Pancreas (tissue), 10 donors: ENCODE measurements around the gene NEUROG1. TPM values are rescaled to one million over a fixed set of nuclear protein-coding genes. Genes with fewer than 3 reads are reported as not detected.

Source experiments
- ATAC-seq, 4 donors: fragments of 200-7000 bp; cut with Tn5 transposase; one replicate each; pipeline versions ENCODE4 v1.8.0 to v1.9.1; 2020; ENCODE audit warnings: mild to moderate bottlenecking in 4 of 4, moderate library complexity in 4 of 4
- DNase-seq, 6 donors: peaks; one replicate each; pipeline ENCODE4 v3.0.0-alpha.2; 2020
- FAIRE-seq: peaks from 2 replicates; lab custom pipeline; 2012; peaks lifted over from hg19 to GRCh38; lab: Jason Lieb, UNC
- H3K27ac ChIP-seq, 4 donors: fragments of 200-600 bp; sonication (generic); 1 replicate in 3 of 4; 2 replicates in 1 of 4; pipeline versions ENCODE4 v1.5.0 to v1.8.0; 2020
- H3K27me3 ChIP-seq, 4 donors: fragments of 200-600 bp; one replicate each; pipeline ENCODE4 v1.8.0; 2021
- H3K36me3 ChIP-seq, 3 donors: fragments of 200-600 bp; sonication (generic) in 1 of 3; one replicate each; pipeline versions ENCODE4 v1.5.0 to v1.8.0; 2020 to 2021
- H3K4me1 ChIP-seq, 3 donors: fragments of 200-600 bp; one replicate each; pipeline ENCODE4 v1.8.0; 2021
- H3K4me3 ChIP-seq, 4 donors: fragments of 200-600 bp; sonication (generic) in 2 of 4; one replicate each; pipeline versions ENCODE4 v1.5.0 to v1.8.0; 2020 to 2021
- H3K9me3 ChIP-seq, 4 donors: fragments of 200-600 bp; one replicate each; pipeline ENCODE4 v1.8.0; 2021
- WGBS, 2 donors: extraction: QIAGEN DNeasy Blood & Tissue Kit; methylation state at CpG; one replicate each; pipeline ENCODE4 v1.1.7; 2013; 5-methylcytosine and 5-hydroxymethylcytosine counted together
- intact Hi-C, 3 donors: fragments of 100-400 bp; cut with DNase I; formaldehyde crosslinking; loops; one replicate each; pipeline versions ENCODE4 v1.11.1 to v1.14.2; 2022
- polyA plus RNA-seq, 2 donors: library from polyadenylated mRNA; stranded (reverse); fragments of 200-250 nt; gene quantifications; one replicate each; pipeline ENCODE4 v1.2.3, GENCODE V29; 2013
- total RNA-seq, 6 donors: library from RNA; stranded (reverse); fragmentation: NEBNext Ultra II Directional in 4 of 6; extraction: Animal tissue kit (Norgen Biotek cat#: 25700) in 4 of 6; gene quantifications; one replicate each; pipeline versions ENCODE4 v1.2.1 to v1.2.4, GENCODE V29; 2021 to 2023
- TF ChIP-seq, protein P1 (sequence below), 4 donors: fragments of 200-600 bp; sonication (generic) in 3 of 4; IDR thresholded peaks; one replicate each; pipeline versions ENCODE4 v1.5.0 to v1.8.0; 2021; ENCODE audit warnings: antibody characterized with exemption in 4 of 4
- donor health status: healthy with polysubstance abuse.
- donor health status: DM: no; HTN: no; CAD: no; lungs with moderate emphysema.
- donor health status: DM: no; HTN: no; CAD: no.
- donor health status: control.
- donor health status: control.
- donor health status: Bipolar disorder and iron deficiency.
- donor health status: DM: yes; HTN: yes; CAD: no.
- donor health status: DM: no; HTN: no; CAD: no.
- donor health status: DM: no; HTN: no; CAD: no.
- donor health status: DM: yes; HTN: yes; CAD: no.

NEUROG1 gene
- total and polyA plus RNA-seq, 8 donors: not detected

DNA sequence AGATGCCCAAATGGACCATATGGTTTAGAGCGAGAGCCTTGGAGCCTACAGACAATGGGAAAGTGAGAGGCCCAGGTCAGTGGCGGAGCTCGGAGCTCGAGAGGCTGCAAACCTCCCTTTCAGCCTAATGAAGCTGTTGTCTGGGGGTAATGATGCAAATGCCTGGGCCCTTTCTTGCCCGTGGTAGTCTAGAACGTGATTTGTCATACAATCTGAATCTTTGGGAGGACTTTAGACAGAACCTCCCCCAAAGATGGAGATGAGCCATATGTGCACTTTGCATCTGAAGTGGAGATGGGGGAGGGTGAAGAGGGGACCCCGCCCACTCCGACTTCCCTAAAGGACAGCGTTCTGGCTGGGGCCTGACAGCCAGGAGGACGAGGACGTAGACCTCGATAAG lies 10.3 kb upstream of the NEUROG1 start:
- TF ChIP-seq, protein P1, sequence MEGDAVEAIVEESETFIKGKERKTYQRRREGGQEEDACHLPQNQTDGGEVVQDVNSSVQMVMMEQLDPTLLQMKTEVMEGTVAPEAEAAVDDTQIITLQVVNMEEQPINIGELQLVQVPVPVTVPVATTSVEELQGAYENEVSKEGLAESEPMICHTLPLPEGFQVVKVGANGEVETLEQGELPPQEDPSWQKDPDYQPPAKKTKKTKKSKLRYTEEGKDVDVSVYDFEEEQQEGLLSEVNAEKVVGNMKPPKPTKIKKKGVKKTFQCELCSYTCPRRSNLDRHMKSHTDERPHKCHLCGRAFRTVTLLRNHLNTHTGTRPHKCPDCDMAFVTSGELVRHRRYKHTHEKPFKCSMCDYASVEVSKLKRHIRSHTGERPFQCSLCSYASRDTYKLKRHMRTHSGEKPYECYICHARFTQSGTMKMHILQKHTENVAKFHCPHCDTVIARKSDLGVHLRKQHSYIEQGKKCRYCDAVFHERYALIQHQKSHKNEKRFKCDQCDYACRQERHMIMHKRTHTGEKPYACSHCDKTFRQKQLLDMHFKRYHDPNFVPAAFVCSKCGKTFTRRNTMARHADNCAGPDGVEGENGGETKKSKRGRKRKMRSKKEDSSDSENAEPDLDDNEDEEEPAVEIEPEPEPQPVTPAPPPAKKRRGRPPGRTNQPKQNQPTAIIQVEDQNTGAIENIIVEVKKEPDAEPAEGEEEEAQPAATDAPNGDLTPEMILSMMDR (IDR thresholded peaks at IDR 0.05): no peak
- H3K4me3 ChIP-seq: no peak overlapping the region
- no peaks in the 10 kb centered on the region for H3K36me3 ChIP-seq
- FAIRE-seq (no peak), ATAC-seq (no peak), DNase-seq (no peak)
- no peak overlapping the region for H3K27ac ChIP-seq
- H3K4me1 ChIP-seq: peaks cover 0 to 8% (median 0%) of the 10 kb centered on the region in 3 donors
- 51 to 54% methylated on average over 12 of the region's 12 CpGs for WGBS, 2 donors
- peaks cover 0 to 28% (median 1%) of the 10 kb centered on the region in 4 donors for H3K27me3 ChIP-seq
- intact Hi-C loops: no loop called here
- H3K9me3 ChIP-seq: no peaks in the 10 kb centered on the region

DNA sequence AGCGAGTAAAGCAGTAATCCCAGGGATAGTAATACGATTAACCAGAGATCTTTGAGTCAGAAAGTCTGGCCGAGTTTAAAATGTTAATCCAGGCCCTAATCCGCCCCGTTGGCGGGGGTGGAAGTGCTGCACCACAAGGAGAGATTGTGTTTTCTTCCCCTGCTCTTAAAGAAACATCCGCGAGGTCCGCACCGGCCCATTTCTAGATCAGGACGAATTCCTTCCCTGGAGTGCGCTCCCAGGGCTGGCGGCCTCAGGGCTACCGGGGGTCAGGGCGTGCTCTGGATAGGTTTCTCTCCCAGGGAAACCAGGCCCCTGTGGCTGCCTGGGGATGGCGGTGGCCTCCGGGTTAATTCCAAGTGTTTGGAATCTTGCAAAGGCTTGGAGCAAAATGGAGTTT lies 9.3 kb upstream of the NEUROG1 start:
- TF ChIP-seq, protein P1 (IDR thresholded peaks at IDR 0.05): no peak
- WGBS, 2 donors: 43 to 48% methylated on average over 17 of the region's 17 CpGs
- Histone ChIP-seq H3K27me3 (peaks cover 0 to 28% (median 1%) of the 10 kb centered on the region in 4 donors), H3K4me1 (peaks cover 0 to 8% (median 0%) of the 10 kb centered on the region in 3 donors), H3K9me3 (no peaks in the 10 kb centered on the region), H3K36me3 (no peaks in the 10 kb centered on the region), H3K4me3 (no peak overlapping the region), H3K27ac (no peak overlapping the region)
- ATAC-seq (no peak), DNase-seq (no peak), FAIRE-seq (no peak)
- intact Hi-C loops: no loop called here

DNA sequence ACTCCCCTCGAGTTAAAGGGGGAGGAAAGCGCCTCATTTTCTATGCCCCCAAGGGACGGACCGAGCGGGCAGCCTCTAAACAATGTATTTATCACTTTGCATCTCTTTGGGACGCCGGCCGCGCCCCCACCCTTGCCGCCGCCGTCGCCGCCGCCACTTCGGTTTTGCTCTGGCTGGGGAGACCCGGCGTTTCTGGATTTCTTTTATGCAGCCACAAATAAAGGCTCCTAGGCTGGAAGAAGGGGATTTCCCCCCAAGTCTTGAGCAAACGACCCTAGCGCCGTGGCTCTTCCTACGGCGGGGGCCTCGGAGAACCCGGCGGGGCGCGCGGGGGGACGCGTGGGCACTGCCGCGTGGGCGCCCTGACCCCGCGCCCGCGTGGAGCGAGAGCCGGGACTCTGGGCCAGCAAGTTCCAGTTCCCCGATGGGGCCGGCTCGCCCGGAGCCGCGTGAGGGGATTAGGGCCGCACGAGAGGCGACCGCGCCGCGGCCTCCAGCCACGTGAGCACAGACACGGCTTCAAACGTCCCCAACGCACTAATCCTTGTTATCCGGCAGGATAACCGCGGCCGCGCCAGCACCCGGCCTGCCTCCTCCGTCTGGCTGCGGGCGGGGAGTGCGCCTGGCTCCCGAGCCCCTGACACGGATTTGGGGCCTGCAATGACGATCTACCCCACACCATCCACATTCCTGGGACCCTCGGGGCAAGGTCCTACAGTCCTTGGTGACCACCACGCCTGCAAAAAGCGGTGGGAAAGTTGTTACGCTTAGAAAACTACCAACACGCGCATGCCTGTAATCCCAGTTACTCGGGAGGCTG lies 7.9 kb upstream of the NEUROG1 start:
- intact Hi-C loops: no loop called here
- no peaks in the 10 kb centered on the region for H3K36me3 ChIP-seq
- peak overlapping the region in 3 of 4 donors; percentile 8 to 40 (median 24) for H3K4me3 ChIP-seq
- no peaks in the 10 kb centered on the region for H3K9me3 ChIP-seq
- peaks cover 0 to 28% (median 1%) of the 10 kb centered on the region in 4 donors for H3K27me3 ChIP-seq
- TF ChIP-seq, protein P1 (IDR thresholded peaks at IDR 0.05): no peak
- WGBS, 2 donors: 5% methylated on average over 72 to 77 of the region's 77 CpGs
- DNase-seq: no peak
- H3K4me1 ChIP-seq: peaks cover 0 to 8% (median 0%) of the 10 kb centered on the region in 3 donors
- no peak overlapping the region for H3K27ac ChIP-seq
- FAIRE-seq: no peak
- ATAC-seq: peak in 3 of 4 donors; percentile 45 to 65 (median 47)

DNA sequence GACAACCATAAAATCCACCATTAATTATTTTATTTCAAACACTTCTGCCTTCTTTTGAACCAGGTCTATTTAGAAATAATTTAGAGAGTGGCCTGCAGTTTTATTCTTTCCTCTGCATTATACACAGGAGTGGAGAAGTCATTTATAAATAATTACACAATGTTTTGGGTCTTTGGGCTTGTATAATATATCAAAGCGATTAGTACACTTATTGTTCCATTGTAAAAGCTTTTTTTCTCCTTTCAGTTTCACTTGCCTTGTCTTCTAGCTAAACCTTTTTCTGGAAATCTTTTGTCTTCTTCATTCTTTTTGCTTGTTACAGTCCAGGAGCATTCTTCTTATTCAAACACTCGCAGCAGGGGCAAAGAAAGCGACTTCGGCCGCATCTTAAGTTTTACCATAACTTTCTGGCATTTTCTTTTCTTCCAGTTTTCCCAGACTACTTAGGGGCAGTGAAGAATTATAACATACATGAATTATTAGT lies 7.3 kb upstream of the NEUROG1 start:
- no peak for ATAC-seq
- H3K9me3 ChIP-seq: no peaks in the 10 kb centered on the region
- H3K27ac ChIP-seq: no peak overlapping the region
- peaks cover 0 to 28% (median 1%) of the 10 kb centered on the region in 4 donors for H3K27me3 ChIP-seq
- no peak for FAIRE-seq
- TF ChIP-seq, protein P1 (IDR thresholded peaks at IDR 0.05): no peak
- WGBS, 2 donors: 51 to 53% methylated on average over 5 of the region's 5 CpGs
- H3K4me1 ChIP-seq: peaks cover 0 to 8% (median 0%) of the 10 kb centered on the region in 3 donors
- no peak for DNase-seq
- peak overlapping the region in 2 of 4 donors; percentile 24 to 40 for H3K4me3 ChIP-seq
- no peaks in the 10 kb centered on the region for H3K36me3 ChIP-seq
- intact Hi-C loops: no loop called here
